ENCODE data around the gene OR12D3.

DNA sequence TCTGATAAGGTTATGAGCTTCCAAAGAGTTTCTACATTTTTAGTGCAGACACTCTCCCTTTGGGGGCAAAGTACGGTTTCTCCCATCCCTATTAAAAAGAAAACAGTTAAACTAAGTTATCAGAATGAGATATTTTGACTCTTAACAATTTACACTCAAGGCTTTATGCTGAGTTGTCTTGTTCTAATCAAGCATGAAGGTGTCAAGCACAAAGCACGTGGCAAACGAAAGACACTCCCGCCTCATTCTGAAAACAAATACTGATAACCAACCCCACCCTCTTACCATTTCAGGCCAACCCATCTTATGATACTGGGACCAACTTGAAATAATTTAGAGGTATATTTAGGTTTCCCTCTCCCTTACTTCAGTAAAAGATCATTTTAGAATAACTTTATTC is 49.3 kb downstream of the OR12D3 start:
- TF ChIP-seq GATA3 (IDR thresholded peaks at IDR 0.05; ENCODE audit: low read depth, low read length) (no peak), GATA2 (IDR thresholded peaks at IDR 0.05; ENCODE audit: low read depth, low read length) (no peak)
